Muscle of leg (tissue), 11 donors: ENCODE data around the gene GALNT13. TPM values are rescaled to one million over a fixed set of nuclear protein-coding genes. Genes with fewer than 3 reads are reported as not detected.
A peak's percentile ranks its signal among the peaks of the same experiment; 100 is the strongest.

ENCODE experiments used
- DNase-seq: peaks from one replicate; pipeline ENCODE4 v3.0.0; 2013
- H3K27ac ChIP-seq: one replicate; pipeline ENCODE4 v1.5.1; 2013; ENCODE audit warnings: mild to moderate bottlenecking, low read length, control low read depth
- H3K27me3 ChIP-seq: one replicate; pipeline ENCODE4 v1.6.1; 2013; ENCODE audit warnings: low read length; ENCODE audit not compliant: control insufficient read depth, insufficient read depth
- H3K36me3 ChIP-seq: one replicate; pipeline ENCODE4 v1.6.1; 2013; ENCODE audit warnings: low read length; ENCODE audit not compliant: control insufficient read depth, insufficient read depth
- H3K4me1 ChIP-seq: one replicate; pipeline ENCODE4 v1.6.1; 2013; ENCODE audit warnings: low read length; ENCODE audit not compliant: control insufficient read depth, insufficient read depth
- H3K4me3 ChIP-seq: one replicate; pipeline ENCODE4 v1.5.1; 2013; ENCODE audit warnings: low read length, control low read depth
- H3K9me3 ChIP-seq: replicated peaks from 2 replicates; pipeline ENCODE4 v1.6.1; 2013; ENCODE audit warnings: low read depth, low read length; ENCODE audit not compliant: control insufficient read depth
- WGBS: methylation state at CpG from one replicate; pipeline ENCODE4 v1.1.5; 2013; ENCODE audit warnings: missing lambda C conversion rate; ENCODE audit not compliant: insufficient coverage; 5-methylcytosine and 5-hydroxymethylcytosine counted together
- polyA plus RNA-seq, 8 donors: library from polyadenylated mRNA; unstranded; fragments of 120-200 nt; gene quantifications; one replicate each; pipeline versions ENCODE4 v1.2.1 to v1.2.3, GENCODE V29; 2013; ENCODE audit warnings: inconsistent platforms in 1 of 8, low replicate concordance in 1 of 8; ENCODE audit not compliant: insufficient read length in 8 of 8, insufficient read depth in 1 of 8
- total RNA-seq: library from RNA; stranded (reverse); fragments of 120-200 nt; gene quantifications from one replicate; pipeline ENCODE4 v1.2.4, GENCODE V29; 2013

Gene GALNT13
- total and polyA plus RNA-seq, 9 donors: 0.18 to 1.5 (median 0.43) TPM

GRCh38 chr2:154425994-154426393, 554.3 kb downstream of the GALNT13 start:
- Histone ChIP-seq H3K27me3 (no peaks in the 10 kb centered on the region), H3K27ac (no peak overlapping the region), H3K36me3 (no peaks in the 10 kb centered on the region), H3K9me3 (no peaks in the 10 kb centered on the region), H3K4me1 (peaks cover 3% of the 10 kb centered on the region), H3K4me3 (no peak overlapping the region)
- peak; percentile 28 for DNase-seq
- WGBS: 38% methylated on average over 1 of the region's 2 CpGs

DNA sequence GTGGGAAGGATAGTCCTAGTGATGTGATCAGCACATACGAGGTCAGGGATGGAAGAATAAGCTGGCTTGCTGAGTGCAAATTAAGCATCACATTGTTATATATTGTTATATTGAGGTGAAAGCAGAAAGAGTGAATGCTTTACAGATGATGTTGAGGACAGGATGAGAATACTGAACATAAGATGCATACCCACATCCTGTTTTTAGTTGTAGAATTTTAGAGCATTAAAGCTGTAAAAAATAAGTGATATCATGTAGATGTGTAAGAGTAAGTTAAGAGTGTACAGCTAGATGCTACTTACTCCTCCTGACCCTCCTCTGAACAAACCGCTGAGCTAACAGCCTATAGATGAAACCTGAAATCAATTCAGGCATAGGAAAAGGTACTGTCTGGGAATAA, 555.7 kb downstream of the GALNT13 start:
- Histone ChIP-seq H3K4me1 (peaks cover 3% of the 10 kb centered on the region), H3K4me3 (no peak overlapping the region), H3K27me3 (no peaks in the 10 kb centered on the region), H3K36me3 (no peaks in the 10 kb centered on the region), H3K9me3 (no peaks in the 10 kb centered on the region), H3K27ac (no peak overlapping the region)
- 80% methylated on average over 1 of the region's 2 CpGs for WGBS
- DNase-seq: no peak

- H3K9me3 ChIP-seq: no peaks in the 10 kb centered on the region
- peaks cover 3% of the 10 kb centered on the region for H3K4me1 ChIP-seq
- H3K27ac ChIP-seq: no peak overlapping the region
- H3K4me3 ChIP-seq: no peak overlapping the region
- H3K27me3 ChIP-seq: no peaks in the 10 kb centered on the region
- no peaks in the 10 kb centered on the region for H3K36me3 ChIP-seq
- WGBS: 94% methylated on average over 5 of the region's 8 CpGs
- DNase-seq: no peak
Measured at GRCh38 chr2:154428022-154428421, 556.3 kb downstream of the GALNT13 start.

DNA sequence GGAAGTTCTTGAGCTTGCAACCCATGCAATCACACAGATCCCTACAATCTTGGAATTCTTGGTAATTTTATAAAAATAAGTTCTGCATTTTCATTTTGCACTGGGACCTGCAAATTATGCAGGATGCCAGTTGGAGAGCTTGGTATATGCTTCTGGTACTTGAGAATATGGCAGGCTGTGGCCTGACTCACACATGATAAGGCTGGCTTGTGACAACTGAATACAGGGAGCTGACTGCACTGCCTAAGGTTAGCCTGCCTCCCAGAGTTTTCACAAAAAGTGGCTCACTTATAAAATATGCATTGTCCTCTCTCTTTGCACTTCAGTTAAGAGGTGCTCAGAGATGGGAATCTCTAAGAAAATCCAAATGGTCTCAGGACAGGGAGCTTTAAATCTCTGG, 561.3 kb downstream of the GALNT13 start:
- DNase-seq: no peak
- H3K4me3 ChIP-seq: no peak overlapping the region
- no peaks in the 10 kb centered on the region for H3K27me3 ChIP-seq
- no peak overlapping the region for H3K27ac ChIP-seq
- no peaks in the 10 kb centered on the region for H3K4me1 ChIP-seq
- no peaks in the 10 kb centered on the region for H3K9me3 ChIP-seq
- H3K36me3 ChIP-seq: no peaks in the 10 kb centered on the region

GRCh38 chr2:154437104-154437503, 565.4 kb downstream of the GALNT13 start:
- WGBS: no CpG with 5 or more reads among the region's 8 CpGs
- H3K9me3 ChIP-seq: no peaks in the 10 kb centered on the region
- no peak overlapping the region for H3K27ac ChIP-seq
- H3K27me3 ChIP-seq: no peaks in the 10 kb centered on the region
- no peaks in the 10 kb centered on the region for H3K4me1 ChIP-seq
- H3K4me3 ChIP-seq: no peak overlapping the region
- DNase-seq: no peak
- H3K36me3 ChIP-seq: no peaks in the 10 kb centered on the region

GRCh38 chr2:154439156-154439555, 567.4 kb downstream of the GALNT13 start:
- no CpG with 5 or more reads among the region's 2 CpGs for WGBS
- Histone ChIP-seq H3K27me3 (no peaks in the 10 kb centered on the region), H3K27ac (no peak overlapping the region), H3K4me1 (no peaks in the 10 kb centered on the region), H3K9me3 (no peaks in the 10 kb centered on the region), H3K36me3 (no peaks in the 10 kb centered on the region), H3K4me3 (no peak overlapping the region)
- peak; percentile 5 for DNase-seq

GRCh38 chr2:154443919-154444318, 572.2 kb downstream of the GALNT13 start:
- no peak for DNase-seq
- H3K4me1 ChIP-seq: no peaks in the 10 kb centered on the region
- no peaks in the 10 kb centered on the region for H3K27me3 ChIP-seq
- H3K36me3 ChIP-seq: no peaks in the 10 kb centered on the region
- H3K27ac ChIP-seq: no peak overlapping the region
- no peak overlapping the region for H3K4me3 ChIP-seq
- H3K9me3 ChIP-seq: no peaks in the 10 kb centered on the region

DNA sequence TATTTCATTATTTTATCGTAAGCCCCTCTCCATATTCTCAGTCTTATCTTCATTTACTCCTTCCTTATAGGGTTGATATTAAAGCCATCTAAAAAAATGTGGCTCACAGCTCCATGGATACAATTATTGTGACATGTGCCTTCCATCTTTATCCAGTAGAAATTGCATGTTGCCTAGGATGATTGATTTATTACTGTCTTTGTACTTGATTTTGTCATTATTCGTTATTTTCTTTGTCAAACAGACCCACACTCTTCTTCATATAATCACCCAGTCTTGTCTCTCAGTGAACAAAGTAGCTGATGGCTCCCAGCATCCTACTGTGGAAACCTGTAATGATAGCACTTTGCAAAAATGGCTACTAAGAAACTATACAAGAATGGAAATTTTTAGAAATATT, 574.6 kb downstream of the GALNT13 start:
- Histone ChIP-seq H3K27ac (no peak overlapping the region), H3K4me3 (no peak overlapping the region), H3K4me1 (no peaks in the 10 kb centered on the region), H3K9me3 (no peaks in the 10 kb centered on the region), H3K27me3 (no peaks in the 10 kb centered on the region), H3K36me3 (no peaks in the 10 kb centered on the region)
- no peak for DNase-seq
- no CpG with 5 or more reads among the region's 2 CpGs for WGBS

DNA sequence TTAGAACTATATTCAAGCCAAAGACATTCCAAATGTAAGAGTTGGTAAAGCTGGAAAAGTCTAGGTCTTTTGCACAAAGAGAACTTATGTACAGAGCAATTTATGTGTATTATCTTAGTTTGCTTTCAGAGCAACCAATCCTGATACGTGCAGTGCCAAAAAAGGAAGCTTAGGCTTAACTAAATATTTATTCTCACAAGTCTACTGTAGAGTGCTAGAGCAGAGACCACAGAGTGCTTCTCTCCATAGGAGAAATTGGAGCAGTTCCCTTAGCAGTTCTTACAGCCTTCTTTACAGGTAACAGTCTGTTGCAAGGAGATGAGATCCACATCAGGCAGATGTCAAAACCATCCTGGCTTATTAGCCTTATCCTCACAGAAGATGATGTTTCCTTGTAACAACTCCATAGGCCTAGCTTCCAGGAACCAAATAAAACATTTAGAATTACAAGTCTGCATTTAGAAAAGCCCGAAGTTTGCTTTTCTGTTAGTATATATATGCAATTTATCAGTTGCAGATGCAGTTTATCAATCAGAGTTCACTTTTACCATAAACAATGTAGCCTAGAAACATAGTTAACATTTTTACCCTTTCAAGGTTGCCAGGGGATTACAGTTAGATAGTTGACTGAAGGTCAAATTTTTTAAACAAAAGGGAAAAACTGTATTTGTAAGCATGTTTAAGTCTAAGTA, 576.2 kb downstream of the GALNT13 start:
- no peak for DNase-seq
- no peak overlapping the region for H3K4me3 ChIP-seq
- H3K27ac ChIP-seq: no peak overlapping the region
- H3K4me1 ChIP-seq: no peaks in the 10 kb centered on the region
- no CpG with 5 or more reads among the region's 2 CpGs for WGBS
- no peaks in the 10 kb centered on the region for H3K27me3 ChIP-seq
- H3K9me3 ChIP-seq: no peaks in the 10 kb centered on the region
- no peaks in the 10 kb centered on the region for H3K36me3 ChIP-seq

GRCh38 chr2:154449951-154450658, 578.4 kb downstream of the GALNT13 start:
- Histone ChIP-seq H3K4me3 (no peak overlapping the region), H3K27ac (no peak overlapping the region), H3K27me3 (no peaks in the 10 kb centered on the region), H3K36me3 (no peaks in the 10 kb centered on the region), H3K9me3 (no peaks in the 10 kb centered on the region), H3K4me1 (no peaks in the 10 kb centered on the region)
- 83% methylated on average over 3 of the region's 6 CpGs for WGBS
- no peak for DNase-seq
